ENCODE data around the gene SLC49A4. TPM values are rescaled to one million over a fixed set of nuclear protein-coding genes. Genes with fewer than 3 reads are reported as not detected.

The SLC49A4 gene
- total RNA-seq, 1 experiment from 2014 or later: 12.0 TPM

GRCh38 chr3:122913539-122914100 is 118.8 kb downstream of the SLC49A4 start:
- H3K4me3 ChIP-seq: no peak overlapping the region
- no peaks in the 10 kb centered on the region for H3K36me3 ChIP-seq
- H3K4me1 ChIP-seq (replicated peaks): no peaks in the 10 kb centered on the region
- H3K9me3 ChIP-seq (replicated peaks): no peaks in the 10 kb centered on the region
- no peak for DNase-seq (ENCODE audit: low read depth in 1 of 2, low spot score in 2 of 2)
- 0 out of 2 replicates have a peak, but pooled peaks cover 4% of the 10 kb centered on the region for H3K27me3 ChIP-seq (replicated peaks)
- H3K27ac ChIP-seq: no peak overlapping the region

DNA sequence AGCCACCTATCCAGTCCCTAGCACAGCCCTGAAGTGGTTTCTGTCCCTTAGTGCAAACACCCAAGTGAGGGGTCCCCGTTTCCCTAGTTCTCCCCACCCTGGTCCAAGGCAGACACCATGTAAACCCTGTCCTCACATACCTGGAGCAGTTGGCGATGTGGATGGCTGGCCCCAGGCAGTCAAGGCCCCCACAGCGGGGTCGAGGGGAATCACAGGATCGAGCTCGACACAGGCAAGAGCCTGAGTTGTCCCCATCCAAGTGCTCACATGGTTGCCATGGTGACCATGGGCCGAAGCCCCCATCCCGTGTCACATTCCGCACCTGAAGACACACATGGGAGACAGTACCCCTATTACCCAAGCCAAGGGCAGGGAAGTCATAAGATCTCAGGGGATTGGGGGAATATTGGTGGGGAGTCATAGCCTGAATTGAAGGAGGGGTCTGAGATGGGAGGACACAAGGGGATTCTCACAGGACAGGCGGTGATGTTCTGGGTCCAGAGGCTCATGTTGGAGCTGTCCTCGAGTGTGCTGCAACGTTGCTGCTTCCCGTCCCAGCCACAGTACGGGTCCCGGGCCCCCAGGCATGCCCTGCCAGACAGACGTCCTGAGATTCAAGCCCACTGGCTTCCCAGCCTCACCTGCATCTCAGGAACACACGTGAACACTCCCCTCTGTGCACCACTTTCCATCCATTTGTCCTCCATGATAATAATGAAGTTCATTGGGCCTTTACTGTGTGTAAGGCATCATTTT is 120.6 kb downstream of the SLC49A4 start:
- H3K4me3 ChIP-seq: no peak overlapping the region
- H3K4me1 ChIP-seq (replicated peaks): no peaks in the 10 kb centered on the region
- H3K36me3 ChIP-seq: no peaks in the 10 kb centered on the region
- H3K27me3 ChIP-seq (replicated peaks): 0 out of 2 replicates have a peak, but pooled peaks cover 4% of the 10 kb centered on the region
- DNase-seq (ENCODE audit: low read depth in 1 of 2, low spot score in 2 of 2): no peak
- no peak overlapping the region for H3K27ac ChIP-seq
- H3K9me3 ChIP-seq (replicated peaks): no peaks in the 10 kb centered on the region

DNA sequence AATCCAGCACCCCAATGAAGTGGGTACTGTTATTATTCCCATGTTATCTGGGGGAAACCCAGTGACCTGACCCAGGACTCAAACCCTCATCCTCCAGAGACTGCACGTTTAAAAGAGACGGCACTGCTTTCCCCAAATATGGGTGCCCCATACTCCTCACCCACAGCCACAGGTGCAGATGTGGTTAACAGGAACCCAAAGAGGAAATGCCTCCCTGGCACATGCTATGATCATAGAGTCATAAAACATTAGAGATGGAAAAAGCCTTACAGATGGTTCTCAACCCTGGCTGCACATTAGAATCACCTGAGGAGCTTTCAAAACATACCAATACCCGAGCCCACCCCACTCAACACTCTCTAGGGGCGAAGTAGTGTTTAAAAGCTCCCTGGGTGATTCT is 121.2 kb downstream of the SLC49A4 start:
- no peak overlapping the region for H3K4me3 ChIP-seq
- H3K36me3 ChIP-seq: no peaks in the 10 kb centered on the region
- no peak for DNase-seq (ENCODE audit: low read depth in 1 of 2, low spot score in 2 of 2)
- H3K9me3 ChIP-seq (replicated peaks): no peaks in the 10 kb centered on the region
- no peaks in the 10 kb centered on the region for H3K4me1 ChIP-seq (replicated peaks)
- peaks cover 5% of the 10 kb centered on the region; the same call in 1 of the 2 replicates for H3K27me3 ChIP-seq (replicated peaks)
- no peak overlapping the region for H3K27ac ChIP-seq

GRCh38 chr3:122916580-122916979 is 121.7 kb downstream of the SLC49A4 start:
- Histone ChIP-seq H3K36me3 (no peaks in the 10 kb centered on the region), H3K4me3 (no peak overlapping the region), H3K4me1 (replicated peaks) (no peaks in the 10 kb centered on the region), H3K27ac (no peak overlapping the region), H3K27me3 (replicated peaks) (peaks cover 10% of the 10 kb centered on the region), H3K9me3 (replicated peaks) (no peaks in the 10 kb centered on the region)
- no peak for DNase-seq (ENCODE audit: low read depth in 1 of 2, low spot score in 2 of 2)

GRCh38 chr3:122917412-122917811 is 122.5 kb downstream of the SLC49A4 start:
- H3K27me3 ChIP-seq (replicated peaks): peaks cover 18% of the 10 kb centered on the region
- no peak for DNase-seq (ENCODE audit: low read depth in 1 of 2, low spot score in 2 of 2)
- H3K4me1 ChIP-seq (replicated peaks): no peaks in the 10 kb centered on the region
- H3K36me3 ChIP-seq: no peaks in the 10 kb centered on the region
- no peak overlapping the region for H3K4me3 ChIP-seq
- no peaks in the 10 kb centered on the region for H3K9me3 ChIP-seq (replicated peaks)
- H3K27ac ChIP-seq: no peak overlapping the region

DNA sequence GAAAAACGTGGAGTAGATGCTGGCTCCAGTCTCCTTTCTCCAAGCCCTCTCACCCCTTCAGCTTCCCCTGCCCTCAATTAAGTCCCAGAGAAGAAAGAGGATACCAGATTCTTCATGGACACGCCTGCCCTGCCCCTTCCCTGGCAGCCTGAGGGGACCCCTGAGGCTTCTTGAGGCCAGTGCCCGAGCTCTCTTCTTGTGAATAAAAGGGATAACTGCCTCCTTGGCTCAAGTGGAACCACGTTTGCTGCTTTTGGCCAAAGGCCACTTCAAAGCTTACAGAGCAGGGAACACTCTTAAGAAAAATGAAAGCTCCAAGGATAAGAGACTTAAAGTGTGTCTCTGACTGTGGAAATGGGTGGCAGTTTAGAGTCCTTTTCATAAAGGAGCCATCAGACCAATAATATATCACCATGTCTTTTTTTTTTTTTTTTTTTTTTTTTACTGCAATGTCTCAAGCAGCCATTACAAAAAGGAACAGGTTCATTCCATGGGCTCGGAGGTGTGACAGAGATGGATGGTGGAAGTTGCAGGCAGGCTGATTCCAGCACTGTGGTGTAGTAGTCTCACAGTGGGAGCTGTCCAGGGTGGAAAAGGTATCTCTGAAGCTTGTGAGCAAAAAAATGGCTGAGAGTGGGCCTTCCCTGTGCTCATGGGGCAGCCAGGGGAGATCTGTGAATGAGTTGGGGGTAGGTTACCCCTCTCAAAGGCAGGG is 123.9 kb downstream of the SLC49A4 start:
- no peaks in the 10 kb centered on the region for H3K36me3 ChIP-seq
- H3K9me3 ChIP-seq (replicated peaks): no peaks in the 10 kb centered on the region
- no peak overlapping the region for H3K27ac ChIP-seq
- no peak overlapping the region for H3K4me3 ChIP-seq
- no peak for DNase-seq (ENCODE audit: low read depth in 1 of 2, low spot score in 2 of 2)
- H3K27me3 ChIP-seq (replicated peaks): peaks cover 16% of the 10 kb centered on the region
- no peaks in the 10 kb centered on the region for H3K4me1 ChIP-seq (replicated peaks)

- no peak for DNase-seq (ENCODE audit: low read depth in 1 of 2, low spot score in 2 of 2)
- Histone ChIP-seq H3K27me3 (replicated peaks) (peaks cover 18% of the 10 kb centered on the region), H3K27ac (no peak overlapping the region), H3K4me1 (replicated peaks) (no peaks in the 10 kb centered on the region), H3K36me3 (no peaks in the 10 kb centered on the region), H3K4me3 (no peak overlapping the region), H3K9me3 (replicated peaks) (no peaks in the 10 kb centered on the region)
Measured at GRCh38 chr3:122919291-122919610, 124.4 kb downstream of the SLC49A4 start.

- no peaks in the 10 kb centered on the region for H3K9me3 ChIP-seq (replicated peaks)
- peaks cover 22% of the 10 kb centered on the region for H3K27me3 ChIP-seq (replicated peaks)
- no peak overlapping the region for H3K27ac ChIP-seq
- H3K4me1 ChIP-seq (replicated peaks): no peaks in the 10 kb centered on the region
- no peaks in the 10 kb centered on the region for H3K36me3 ChIP-seq
- no peak overlapping the region for H3K4me3 ChIP-seq
- no peak for DNase-seq (ENCODE audit: low read depth in 1 of 2, low spot score in 2 of 2)
Measured at GRCh38 chr3:122920986-122921385, 126.1 kb downstream of the SLC49A4 start.

- Histone ChIP-seq H3K27ac (no peak overlapping the region), H3K27me3 (replicated peaks) (peaks cover 23% of the 10 kb centered on the region), H3K36me3 (no peaks in the 10 kb centered on the region), H3K4me1 (replicated peaks) (no peaks in the 10 kb centered on the region), H3K9me3 (replicated peaks) (no peaks in the 10 kb centered on the region), H3K4me3 (no peak overlapping the region)
- DNase-seq (ENCODE audit: low read depth in 1 of 2, low spot score in 2 of 2): no peak
Measured at GRCh38 chr3:122921791-122922651, 127.2 kb downstream of the SLC49A4 start.

- H3K9me3 ChIP-seq (replicated peaks): no peaks in the 10 kb centered on the region
- H3K4me1 ChIP-seq (replicated peaks): no peaks in the 10 kb centered on the region
- H3K36me3 ChIP-seq: no peaks in the 10 kb centered on the region
- H3K4me3 ChIP-seq: no peak overlapping the region
- no peak overlapping the region for H3K27ac ChIP-seq
- H3K27me3 ChIP-seq (replicated peaks): peaks cover 23% of the 10 kb centered on the region
- no peak for DNase-seq (ENCODE audit: low read depth in 1 of 2, low spot score in 2 of 2)
Measured at GRCh38 chr3:122923611-122924010, 128.7 kb downstream of the SLC49A4 start.

DNA sequence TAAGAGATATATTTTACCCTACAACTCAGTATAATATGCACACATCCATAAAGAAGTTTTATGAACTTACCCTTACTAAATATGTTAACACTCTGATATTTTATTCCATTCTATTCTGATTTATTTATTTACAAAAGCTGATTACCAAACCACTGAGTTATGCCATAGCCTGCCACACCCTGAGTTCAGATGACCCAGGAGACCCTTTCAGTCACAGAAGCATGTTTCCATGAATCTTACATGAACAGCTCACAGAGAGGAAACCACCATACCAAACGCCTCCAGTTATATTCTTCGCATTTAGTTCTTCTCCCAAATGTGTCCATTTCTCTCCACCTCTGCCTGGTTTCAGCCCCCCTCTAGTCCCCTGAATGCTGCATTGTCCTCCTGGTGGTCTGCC is 129.2 kb downstream of the SLC49A4 start:
- Histone ChIP-seq H3K27ac (no peak overlapping the region), H3K4me1 (replicated peaks) (no peaks in the 10 kb centered on the region), H3K4me3 (no peak overlapping the region), H3K36me3 (no peaks in the 10 kb centered on the region), H3K9me3 (replicated peaks) (no peaks in the 10 kb centered on the region), H3K27me3 (replicated peaks) (peaks cover 23% of the 10 kb centered on the region)
- DNase-seq (ENCODE audit: low read depth in 1 of 2, low spot score in 2 of 2): no peak

GRCh38 chr3:122925756-122926155 is 130.9 kb downstream of the SLC49A4 start:
- no peak overlapping the region for H3K4me3 ChIP-seq
- no peaks in the 10 kb centered on the region for H3K36me3 ChIP-seq
- DNase-seq (ENCODE audit: low read depth in 1 of 2, low spot score in 2 of 2): no peak
- H3K4me1 ChIP-seq (replicated peaks): no peaks in the 10 kb centered on the region
- H3K27me3 ChIP-seq (replicated peaks): peaks cover 28% of the 10 kb centered on the region
- H3K27ac ChIP-seq: no peak overlapping the region
- H3K9me3 ChIP-seq (replicated peaks): no peaks in the 10 kb centered on the region

GRCh38 chr3:122926322-122926721 is 131.5 kb downstream of the SLC49A4 start:
- Histone ChIP-seq H3K4me3 (no peak overlapping the region), H3K27me3 (replicated peaks) (peaks cover 28% of the 10 kb centered on the region), H3K9me3 (replicated peaks) (no peaks in the 10 kb centered on the region), H3K27ac (no peak overlapping the region), H3K36me3 (no peaks in the 10 kb centered on the region), H3K4me1 (replicated peaks) (no peaks in the 10 kb centered on the region)
- no peak for DNase-seq (ENCODE audit: low read depth in 1 of 2, low spot score in 2 of 2)
